GM23338 (cell line): ENCODE results near the gene WFS1. TPM values are rescaled to one million over a fixed set of nuclear protein-coding genes. Genes with fewer than 3 reads are reported as not detected.

Source experiments
- ATAC-seq: fragments of 200-7000 bp; cut with Tn5 transposase; 3 replicates; pipeline ENCODE4 v1.9.1; 2020
- DNase-seq: peaks from one replicate; pipeline ENCODE4 v3.0.0-alpha.2; 2015; ENCODE audit warnings: low spot score
- H2AFZ ChIP-seq: fragments of 200-600 bp; sonication (generic); 2 replicates; pipeline ENCODE4 v1.8.0; 2016; ENCODE audit warnings: antibody characterized with exemption, mild to moderate bottlenecking, moderate library complexity
- H3F3A ChIP-seq: fragments of 200-600 bp; sonication (generic); replicated peaks from 2 replicates; pipeline ENCODE4 v1.8.0; 2017; ENCODE audit warnings: antibody characterized with exemption, mixed run types, low read depth
- H3K27ac ChIP-seq: fragments of 200-600 bp; sonication (generic); 2 replicates; pipeline ENCODE4 v1.6.1; 2016; ENCODE audit warnings: low read depth
- H3K27me3 ChIP-seq: fragments of 200-600 bp; sonication (generic); 2 replicates; pipeline ENCODE4 v1.8.0; 2016; ENCODE audit warnings: mild to moderate bottlenecking, mixed run types, moderate library complexity; ENCODE audit not compliant: insufficient read depth
- H3K36me3 ChIP-seq: fragments of 200-600 bp; sonication (generic); 2 replicates; pipeline ENCODE4 v1.8.0; 2016; ENCODE audit warnings: mild to moderate bottlenecking; ENCODE audit not compliant: insufficient read depth
- H3K4me1 ChIP-seq: fragments of 200-600 bp; sonication (generic); 2 replicates; pipeline ENCODE4 v1.8.0; 2016; ENCODE audit warnings: mild to moderate bottlenecking, moderate library complexity; ENCODE audit not compliant: insufficient read depth
- H3K4me2 ChIP-seq: fragments of 200-600 bp; sonication (generic); 2 replicates; pipeline ENCODE4 v1.7.1; 2017; ENCODE audit warnings: mixed run types
- H3K4me3 ChIP-seq: fragments of 200-600 bp; sonication (generic); 2 replicates; pipeline ENCODE4 v1.6.1; 2016; ENCODE audit warnings: mixed run types
- H3K79me2 ChIP-seq: fragments of 200-600 bp; sonication (generic); replicated peaks from 2 replicates; pipeline ENCODE4 v1.8.0; 2017; ENCODE audit warnings: mild to moderate bottlenecking; ENCODE audit not compliant: insufficient read depth
- H3K9me2 ChIP-seq: fragments of 200-600 bp; sonication (generic); 2 replicates; pipeline ENCODE4 v1.8.0; 2017; ENCODE audit not compliant: insufficient read depth
- H4K20me1 ChIP-seq: fragments of 200-600 bp; sonication (generic); replicated peaks from 2 replicates; pipeline ENCODE4 v1.8.0; 2017; ENCODE audit warnings: mild to moderate bottlenecking; ENCODE audit not compliant: insufficient read depth
- H3K27ac Mint-ChIP-seq: 2 replicates; pipeline ENCODE4 v1.8.0; 2020; ENCODE audit warnings: inconsistent platforms, mild to moderate bottlenecking, moderate library complexity, mixed read lengths
- H3K27me3 Mint-ChIP-seq: 3 replicates; pipeline ENCODE4 v1.8.0; 2022; ENCODE audit warnings: low read depth, mild to moderate bottlenecking, moderate library complexity, mixed read lengths, inconsistent platforms; ENCODE audit not compliant: insufficient read depth, poor library complexity
- H3K36me3 Mint-ChIP-seq: 3 replicates; pipeline ENCODE4 v1.8.0; 2021; ENCODE audit warnings: low read depth, mild to moderate bottlenecking, inconsistent platforms, moderate library complexity, mixed read lengths
- H3K4me1 Mint-ChIP-seq: 3 replicates; pipeline ENCODE4 v1.8.0; 2020; ENCODE audit warnings: mild to moderate bottlenecking, inconsistent platforms, mixed read lengths
- H3K4me3 Mint-ChIP-seq: 3 replicates; pipeline ENCODE4 v1.8.0; 2021; ENCODE audit warnings: moderate library complexity, mild to moderate bottlenecking, inconsistent platforms, mixed read lengths
- H3K9me3 Mint-ChIP-seq: 3 replicates; pipeline ENCODE4 v1.8.0; 2020; ENCODE audit warnings: moderate library complexity, mild to moderate bottlenecking, inconsistent platforms, mixed read lengths
- CREB1 ChIP-seq: fragments of 250-450 bp; sonication (Bioruptor Pico); IDR thresholded peaks from 2 replicates; pipeline ENCODE4 v1.5.0; 2020; ENCODE audit warnings: low read depth, mild to moderate bottlenecking, moderate library complexity
- CTCF ChIP-seq, 2 experiments: fragments of 200-600 bp in 1 of 2; sonication (generic) in 1 of 2; conservative IDR thresholded peaks; 2 replicates each; pipeline versions ENCODE4 v1.5.1 to v1.6.1; 2016 to 2017; ENCODE audit warnings: antibody characterized with exemption in 2 of 2, low read depth in 2 of 2, mild to moderate bottlenecking in 2 of 2, moderate library complexity in 1 of 2
- EZH2 ChIP-seq: fragments of 200-600 bp; sonication (generic); IDR thresholded peaks from one replicate; pipeline ENCODE4 v1.8.0; 2017; ENCODE audit warnings: antibody characterized with exemption, mild to moderate bottlenecking, low read depth; ENCODE audit not compliant: unreplicated experiment
- EZH2phosphoT487 ChIP-seq: fragments of 200-600 bp; sonication (generic); IDR thresholded peaks from one replicate; pipeline ENCODE4 v1.8.1; 2018; ENCODE audit warnings: antibody characterized with exemption; ENCODE audit not compliant: unreplicated experiment
- JUNB ChIP-seq: IDR thresholded peaks from one replicate; pipeline ENCODE4 v1.6.1; 2016; ENCODE audit warnings: antibody characterized with exemption; ENCODE audit not compliant: unreplicated experiment
- NANOG ChIP-seq: IDR thresholded peaks from 2 replicates; pipeline ENCODE4 v1.6.1; 2016; ENCODE audit warnings: antibody characterized with exemption, borderline replicate concordance
- POLR2AphosphoS5 ChIP-seq: IDR thresholded peaks from 2 replicates; pipeline ENCODE4 v1.6.1; 2016; ENCODE audit warnings: antibody characterized with exemption, low read depth
- STAT1 ChIP-seq: IDR thresholded peaks from one replicate; pipeline ENCODE4 v1.6.1; 2016; ENCODE audit warnings: antibody characterized with exemption; ENCODE audit not compliant: unreplicated experiment
- ZNF114 ChIP-seq: fragments of 250-450 bp; sonication (Bioruptor Pico); IDR thresholded peaks from 2 replicates; pipeline ENCODE4 v1.5.0; 2020; ENCODE audit warnings: mild to moderate bottlenecking, moderate library complexity
- ZNF331 ChIP-seq: fragments of 250-450 bp; sonication (Bioruptor Pico); IDR thresholded peaks from 2 replicates; pipeline ENCODE4 v1.5.0; 2020; ENCODE audit warnings: low read depth, mild to moderate bottlenecking, moderate library complexity
- polyA plus RNA-seq: library from polyadenylated mRNA; unstranded; fragments of >200 nt; fragmentation: Nextera tagmentation; extraction: Ambion mirVana; gene quantifications from 2 replicates; pipeline ENCODE4 v1.2.1, GENCODE V29; 2016
- total RNA-seq: library from RNA; depleted of rRNA; stranded (reverse); fragments of >200 nt; shearing (Covaris generic); gene quantifications from 2 replicates; pipeline ENCODE4 v1.2.3, GENCODE V29; 2014
- TF ChIP-seq, protein P1 (sequence below): fragments of 250-450 bp; sonication (Bioruptor Pico); IDR thresholded peaks from 2 replicates; pipeline ENCODE4 v1.5.0; 2020; ENCODE audit warnings: mild to moderate bottlenecking, moderate library complexity
- TF ChIP-seq, protein P2 (sequence below): IDR thresholded peaks from one replicate; pipeline ENCODE4 v1.6.1; 2018; ENCODE audit warnings: antibody characterized with exemption; ENCODE audit not compliant: unreplicated experiment
- TF ChIP-seq, protein P3 (sequence below): IDR thresholded peaks from 2 replicates; pipeline ENCODE4 v1.6.1; 2016; ENCODE audit warnings: antibody characterized with exemption

The WFS1 gene
- total and polyA plus RNA-seq, 2 experiments from 2014 or later: 24.7 to 45.4 TPM

GRCh38 chr4:6347511-6348045 is 77.9 kb downstream of the WFS1 start:
- Mint-ChIP-seq H3K4me3 (no peak overlapping the region), H3K27me3 (no peaks in the 10 kb centered on the region), H3K9me3 (no peaks in the 10 kb centered on the region), H3K36me3 (no peaks in the 10 kb centered on the region), H3K4me1 (peaks cover 7% of the 10 kb centered on the region), H3K27ac (no peak overlapping the region)
- Histone ChIP-seq H3F3A (no peaks in the 10 kb centered on the region), H2AFZ (no peak overlapping the region), H3K4me1 (no peaks in the 10 kb centered on the region), H3K27me3 (no peaks in the 10 kb centered on the region), H3K4me3 (no peak overlapping the region), H3K27ac (no peak overlapping the region), H4K20me1 (no peaks in the 10 kb centered on the region), H3K9me2 (no peaks in the 10 kb centered on the region), H3K4me2 (no peak overlapping the region), H3K79me2 (no peaks in the 10 kb centered on the region), H3K36me3 (no peaks in the 10 kb centered on the region)
- DNase-seq (no peak), ATAC-seq (no peak)
- TF ChIP-seq CTCF (conservative IDR thresholded peaks at IDR 0.05; ENCODE audit: low read depth in 2 of 2): no peak
- TF ChIP-seq ZNF114 (CRISPR knock-in tag): no peak
- TF ChIP-seq, protein P1, sequence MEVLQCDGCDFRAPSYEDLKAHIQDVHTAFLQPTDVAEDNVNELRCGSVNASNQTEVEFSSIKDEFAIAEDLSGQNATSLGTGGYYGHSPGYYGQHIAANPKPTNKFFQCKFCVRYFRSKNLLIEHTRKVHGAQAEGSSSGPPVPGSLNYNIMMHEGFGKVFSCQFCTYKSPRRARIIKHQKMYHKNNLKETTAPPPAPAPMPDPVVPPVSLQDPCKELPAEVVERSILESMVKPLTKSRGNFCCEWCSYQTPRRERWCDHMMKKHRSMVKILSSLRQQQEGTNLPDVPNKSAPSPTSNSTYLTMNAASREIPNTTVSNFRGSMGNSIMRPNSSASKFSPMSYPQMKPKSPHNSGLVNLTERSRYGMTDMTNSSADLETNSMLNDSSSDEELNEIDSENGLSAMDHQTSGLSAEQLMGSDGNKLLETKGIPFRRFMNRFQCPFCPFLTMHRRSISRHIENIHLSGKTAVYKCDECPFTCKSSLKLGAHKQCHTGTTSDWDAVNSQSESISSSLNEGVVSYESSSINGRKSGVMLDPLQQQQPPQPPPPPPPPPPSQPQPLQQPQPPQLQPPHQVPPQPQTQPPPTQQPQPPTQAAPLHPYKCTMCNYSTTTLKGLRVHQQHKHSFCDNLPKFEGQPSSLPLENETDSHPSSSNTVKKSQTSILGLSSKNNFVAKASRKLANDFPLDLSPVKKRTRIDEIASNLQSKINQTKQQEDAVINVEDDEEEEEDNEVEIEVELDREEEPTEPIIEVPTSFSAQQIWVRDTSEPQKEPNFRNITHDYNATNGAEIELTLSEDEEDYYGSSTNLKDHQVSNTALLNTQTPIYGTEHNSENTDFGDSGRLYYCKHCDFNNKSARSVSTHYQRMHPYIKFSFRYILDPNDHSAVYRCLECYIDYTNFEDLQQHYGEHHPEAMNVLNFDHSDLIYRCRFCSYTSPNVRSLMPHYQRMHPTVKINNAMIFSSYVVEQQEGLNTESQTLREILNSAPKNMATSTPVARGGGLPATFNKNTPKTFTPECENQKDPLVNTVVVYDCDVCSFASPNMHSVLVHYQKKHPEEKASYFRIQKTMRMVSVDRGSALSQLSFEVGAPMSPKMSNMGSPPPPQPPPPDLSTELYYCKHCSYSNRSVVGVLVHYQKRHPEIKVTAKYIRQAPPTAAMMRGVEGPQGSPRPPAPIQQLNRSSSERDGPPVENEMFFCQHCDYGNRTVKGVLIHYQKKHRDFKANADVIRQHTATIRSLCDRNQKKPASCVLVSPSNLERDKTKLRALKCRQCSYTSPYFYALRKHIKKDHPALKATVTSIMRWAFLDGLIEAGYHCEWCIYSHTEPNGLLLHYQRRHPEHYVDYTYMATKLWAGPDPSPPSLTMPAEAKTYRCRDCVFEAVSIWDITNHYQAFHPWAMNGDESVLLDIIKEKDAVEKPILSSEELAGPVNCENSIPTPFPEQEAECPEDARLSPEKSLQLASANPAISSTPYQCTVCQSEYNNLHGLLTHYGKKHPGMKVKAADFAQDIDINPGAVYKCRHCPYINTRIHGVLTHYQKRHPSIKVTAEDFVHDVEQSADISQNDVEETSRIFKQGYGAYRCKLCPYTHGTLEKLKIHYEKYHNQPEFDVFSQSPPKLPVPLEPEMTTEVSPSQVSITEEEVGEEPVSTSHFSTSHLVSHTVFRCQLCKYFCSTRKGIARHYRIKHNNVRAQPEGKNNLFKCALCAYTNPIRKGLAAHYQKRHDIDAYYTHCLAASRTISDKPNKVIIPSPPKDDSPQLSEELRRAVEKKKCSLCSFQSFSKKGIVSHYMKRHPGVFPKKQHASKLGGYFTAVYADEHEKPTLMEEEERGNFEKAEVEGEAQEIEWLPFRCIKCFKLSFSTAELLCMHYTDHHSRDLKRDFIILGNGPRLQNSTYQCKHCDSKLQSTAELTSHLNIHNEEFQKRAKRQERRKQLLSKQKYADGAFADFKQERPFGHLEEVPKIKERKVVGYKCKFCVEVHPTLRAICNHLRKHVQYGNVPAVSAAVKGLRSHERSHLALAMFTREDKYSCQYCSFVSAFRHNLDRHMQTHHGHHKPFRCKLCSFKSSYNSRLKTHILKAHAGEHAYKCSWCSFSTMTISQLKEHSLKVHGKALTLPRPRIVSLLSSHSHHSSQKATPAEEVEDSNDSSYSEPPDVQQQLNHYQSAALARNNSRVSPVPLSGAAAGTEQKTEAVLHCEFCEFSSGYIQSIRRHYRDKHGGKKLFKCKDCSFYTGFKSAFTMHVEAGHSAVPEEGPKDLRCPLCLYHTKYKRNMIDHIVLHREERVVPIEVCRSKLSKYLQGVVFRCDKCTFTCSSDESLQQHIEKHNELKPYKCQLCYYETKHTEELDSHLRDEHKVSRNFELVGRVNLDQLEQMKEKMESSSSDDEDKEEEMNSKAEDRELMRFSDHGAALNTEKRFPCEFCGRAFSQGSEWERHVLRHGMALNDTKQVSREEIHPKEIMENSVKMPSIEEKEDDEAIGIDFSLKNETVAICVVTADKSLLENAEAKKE: no peak
- TF ChIP-seq, protein P2, sequence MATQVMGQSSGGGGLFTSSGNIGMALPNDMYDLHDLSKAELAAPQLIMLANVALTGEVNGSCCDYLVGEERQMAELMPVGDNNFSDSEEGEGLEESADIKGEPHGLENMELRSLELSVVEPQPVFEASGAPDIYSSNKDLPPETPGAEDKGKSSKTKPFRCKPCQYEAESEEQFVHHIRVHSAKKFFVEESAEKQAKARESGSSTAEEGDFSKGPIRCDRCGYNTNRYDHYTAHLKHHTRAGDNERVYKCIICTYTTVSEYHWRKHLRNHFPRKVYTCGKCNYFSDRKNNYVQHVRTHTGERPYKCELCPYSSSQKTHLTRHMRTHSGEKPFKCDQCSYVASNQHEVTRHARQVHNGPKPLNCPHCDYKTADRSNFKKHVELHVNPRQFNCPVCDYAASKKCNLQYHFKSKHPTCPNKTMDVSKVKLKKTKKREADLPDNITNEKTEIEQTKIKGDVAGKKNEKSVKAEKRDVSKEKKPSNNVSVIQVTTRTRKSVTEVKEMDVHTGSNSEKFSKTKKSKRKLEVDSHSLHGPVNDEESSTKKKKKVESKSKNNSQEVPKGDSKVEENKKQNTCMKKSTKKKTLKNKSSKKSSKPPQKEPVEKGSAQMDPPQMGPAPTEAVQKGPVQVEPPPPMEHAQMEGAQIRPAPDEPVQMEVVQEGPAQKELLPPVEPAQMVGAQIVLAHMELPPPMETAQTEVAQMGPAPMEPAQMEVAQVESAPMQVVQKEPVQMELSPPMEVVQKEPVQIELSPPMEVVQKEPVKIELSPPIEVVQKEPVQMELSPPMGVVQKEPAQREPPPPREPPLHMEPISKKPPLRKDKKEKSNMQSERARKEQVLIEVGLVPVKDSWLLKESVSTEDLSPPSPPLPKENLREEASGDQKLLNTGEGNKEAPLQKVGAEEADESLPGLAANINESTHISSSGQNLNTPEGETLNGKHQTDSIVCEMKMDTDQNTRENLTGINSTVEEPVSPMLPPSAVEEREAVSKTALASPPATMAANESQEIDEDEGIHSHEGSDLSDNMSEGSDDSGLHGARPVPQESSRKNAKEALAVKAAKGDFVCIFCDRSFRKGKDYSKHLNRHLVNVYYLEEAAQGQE: no peak
- TF ChIP-seq EZH2phosphoT487: no peak
- no peak for TF ChIP-seq POLR2AphosphoS5
- no peak for TF ChIP-seq CREB1 (CRISPR knock-in tag)
- no peak for TF ChIP-seq EZH2
- TF ChIP-seq NANOG: no peak
- TF ChIP-seq STAT1: no peak
- TF ChIP-seq, protein P3, sequence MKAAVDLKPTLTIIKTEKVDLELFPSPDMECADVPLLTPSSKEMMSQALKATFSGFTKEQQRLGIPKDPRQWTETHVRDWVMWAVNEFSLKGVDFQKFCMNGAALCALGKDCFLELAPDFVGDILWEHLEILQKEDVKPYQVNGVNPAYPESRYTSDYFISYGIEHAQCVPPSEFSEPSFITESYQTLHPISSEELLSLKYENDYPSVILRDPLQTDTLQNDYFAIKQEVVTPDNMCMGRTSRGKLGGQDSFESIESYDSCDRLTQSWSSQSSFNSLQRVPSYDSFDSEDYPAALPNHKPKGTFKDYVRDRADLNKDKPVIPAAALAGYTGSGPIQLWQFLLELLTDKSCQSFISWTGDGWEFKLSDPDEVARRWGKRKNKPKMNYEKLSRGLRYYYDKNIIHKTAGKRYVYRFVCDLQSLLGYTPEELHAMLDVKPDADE: no peak
- TF ChIP-seq ZNF331 (CRISPR knock-in tag): no peak
- no peak for TF ChIP-seq JUNB
